Effector CD8-positive, alpha-beta T cell (primary cell): ENCODE data around the gene LRRC25.

ENCODE experiments used
- DNase-seq: peaks from one replicate; lab custom pipeline; 2025; lab: John Stamatoyannopoulos, UW

The LRRC25 gene

DNA sequence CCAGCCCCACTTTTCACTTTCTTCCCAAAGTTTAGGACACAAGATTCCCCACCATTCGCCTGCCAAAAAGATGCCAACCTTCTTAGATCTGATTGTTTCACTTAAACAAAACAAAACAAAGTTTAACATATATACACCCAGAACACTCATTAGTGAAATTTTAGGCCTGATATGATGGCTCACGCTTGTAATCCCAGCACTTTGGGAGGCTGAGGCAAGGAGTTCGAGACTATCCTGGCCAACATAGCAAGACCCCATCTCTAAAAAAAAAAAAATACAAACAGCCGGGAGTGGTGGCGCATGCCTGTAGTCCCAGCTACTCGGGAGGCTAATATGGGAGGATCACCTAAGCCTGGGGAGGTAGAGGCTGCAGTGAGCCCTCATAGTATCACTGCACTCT is 52.1 kb downstream of the LRRC25 start:
- no peak for DNase-seq

DNA sequence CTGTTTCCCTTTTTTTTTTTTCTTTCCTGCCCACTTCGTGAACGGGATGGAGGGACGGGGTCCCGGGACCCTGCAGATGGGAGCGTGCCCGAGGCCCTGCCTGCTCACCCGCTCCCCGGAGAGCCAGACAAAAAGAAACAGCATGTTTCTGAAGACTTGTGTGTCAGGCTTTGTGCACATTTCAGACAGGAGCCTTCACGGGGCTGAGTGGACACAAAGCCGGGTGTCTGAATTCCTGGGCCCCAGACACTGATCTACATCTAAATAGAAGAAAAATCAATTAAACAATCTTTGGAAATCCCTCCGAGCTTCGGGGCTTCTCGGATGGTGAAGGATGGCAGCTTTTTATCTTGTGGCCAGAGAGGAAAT is 52.9 kb downstream of the LRRC25 start:
- DNase-seq = no peak

DNA sequence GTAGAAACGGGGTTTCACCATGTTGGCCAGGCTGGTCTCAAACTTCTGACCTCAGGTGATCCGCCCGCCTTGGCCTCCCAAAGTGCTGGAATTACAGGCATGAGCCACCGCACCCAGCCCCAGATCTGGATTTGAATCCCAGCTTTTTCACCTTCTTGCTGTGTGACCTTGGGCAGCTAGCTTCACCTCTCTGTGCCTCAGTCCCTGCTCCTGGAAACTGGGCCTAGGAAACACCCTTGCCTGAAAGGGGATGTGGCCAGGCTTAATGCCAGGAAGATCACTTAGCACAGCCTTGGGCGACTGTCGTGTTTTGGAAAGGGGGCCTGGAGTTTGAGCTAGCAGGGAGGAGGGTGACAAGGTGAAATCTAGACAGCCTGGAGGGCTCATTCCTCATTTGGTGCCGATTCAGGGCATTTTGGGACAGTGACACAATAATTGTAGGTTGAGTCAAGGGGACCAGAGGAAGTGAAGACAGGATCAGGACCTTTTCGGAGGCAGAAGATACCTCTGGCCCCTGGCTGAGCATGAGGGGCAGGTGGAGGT is 55.3 kb downstream of the LRRC25 start:
- DNase-seq = no peak
